SW480 (cell line): ENCODE results near the gene LSAMP.

Experiments
- DNase-seq: peaks from one replicate; pipeline ENCODE4 v3.0.0-alpha.2; 2016; ENCODE audit warnings: low spot score

Gene LSAMP

GRCh38 chr3:116429479-116430269 lies 15.6 kb downstream of the LSAMP start:
- no peak for DNase-seq

GRCh38 chr3:116426036-116426435 lies 19.3 kb downstream of the LSAMP start:
- DNase-seq = no peak

DNA sequence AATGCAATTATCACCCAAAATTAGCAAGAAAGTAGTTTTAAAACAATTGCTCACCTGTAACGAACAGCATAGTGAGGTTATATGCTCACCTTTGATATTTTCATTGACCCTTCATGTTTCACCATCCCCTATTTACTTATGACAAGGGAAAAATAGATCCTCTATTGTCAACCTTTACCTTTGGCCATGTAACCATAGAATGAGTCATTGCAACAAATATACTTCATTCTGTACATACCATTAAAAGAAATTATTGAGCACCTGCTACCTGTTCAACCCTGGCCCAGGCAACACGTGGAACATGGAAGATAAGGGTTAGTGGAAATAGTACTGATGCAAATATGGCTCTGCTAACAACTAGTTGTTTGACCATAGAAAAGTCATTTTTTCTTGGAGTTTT lies 20.2 kb downstream of the LSAMP start:
- no peak for DNase-seq

DNA sequence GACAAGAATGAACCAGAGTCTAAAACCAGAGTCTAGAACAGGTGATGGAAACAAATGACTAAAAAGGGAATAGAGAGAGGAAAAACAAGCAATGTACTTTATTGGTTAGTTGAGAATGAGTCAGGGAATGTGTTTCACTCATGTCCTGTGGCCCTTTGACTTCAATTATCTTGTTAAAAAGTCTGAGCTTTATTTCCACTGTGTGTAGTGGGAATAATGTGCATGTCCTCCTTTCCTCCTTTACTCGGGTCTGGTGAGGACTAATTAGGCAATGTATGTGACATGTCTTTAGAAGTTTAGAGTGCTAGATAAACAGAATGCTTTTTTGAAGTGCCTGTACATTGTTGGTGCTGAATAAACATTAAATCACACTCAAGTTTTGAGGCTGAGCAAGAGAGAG lies 21.3 kb downstream of the LSAMP start:
- DNase-seq = no peak

- no peak for DNase-seq
Measured at GRCh38 chr3:116423374-116423773, 21.9 kb downstream of the LSAMP start.

DNA sequence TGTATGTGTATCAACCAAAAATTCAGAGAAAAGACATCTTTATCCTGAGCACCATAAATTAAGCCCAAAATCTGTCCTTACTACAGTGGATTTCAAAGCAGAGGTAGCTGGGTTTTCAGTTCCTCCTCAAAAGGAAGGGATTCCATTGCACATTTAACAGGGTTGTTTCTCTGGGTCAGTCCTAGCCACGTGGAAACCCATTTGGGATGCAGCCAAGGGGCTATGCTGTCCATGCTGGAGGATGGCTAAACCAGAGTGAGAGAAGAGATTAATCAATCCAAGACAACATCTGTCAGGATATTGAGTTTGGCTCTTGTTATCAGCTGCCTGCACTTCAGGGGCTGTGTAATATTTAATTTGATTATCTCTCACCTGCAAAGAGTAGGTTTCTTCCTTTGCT lies 28.1 kb downstream of the LSAMP start:
- no peak for DNase-seq

DNA sequence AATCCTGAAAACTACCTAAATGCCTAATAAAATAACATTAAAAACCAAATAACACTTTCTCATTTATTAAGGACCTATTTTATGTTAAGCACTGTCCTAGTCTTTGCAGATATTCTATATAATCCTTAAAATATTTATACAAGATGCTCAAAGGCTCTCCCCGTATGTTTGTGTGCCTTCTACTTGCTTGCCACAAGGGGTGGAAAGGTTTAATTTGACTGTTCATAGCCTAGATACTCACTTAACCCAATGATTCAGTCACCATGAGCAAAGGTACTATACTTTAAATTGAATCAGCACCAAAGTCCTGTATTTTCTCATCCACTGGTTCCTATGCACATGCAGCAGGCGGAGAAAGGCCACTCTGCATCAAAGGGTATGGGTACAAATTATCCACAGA lies 32.0 kb downstream of the LSAMP start:
- no peak for DNase-seq

DNA sequence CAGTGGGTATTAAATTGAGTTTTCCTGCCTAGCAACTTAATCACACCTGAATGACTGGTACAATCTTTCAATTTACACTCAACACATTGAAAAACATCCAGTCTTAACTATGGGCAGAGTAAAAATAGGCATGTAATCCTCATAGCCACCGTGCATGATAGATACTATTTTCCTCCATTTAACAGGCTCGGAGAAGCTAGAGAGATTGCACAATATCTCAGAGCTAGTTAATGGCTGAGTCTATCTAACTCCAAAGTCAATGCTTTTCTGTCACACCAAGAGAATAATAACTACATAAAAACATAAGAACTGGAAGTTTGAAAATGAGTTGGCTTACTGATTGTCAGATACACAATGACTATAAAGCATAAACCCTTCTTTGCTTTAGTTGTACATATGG lies 36.8 kb downstream of the LSAMP start:
- no peak for DNase-seq

DNA sequence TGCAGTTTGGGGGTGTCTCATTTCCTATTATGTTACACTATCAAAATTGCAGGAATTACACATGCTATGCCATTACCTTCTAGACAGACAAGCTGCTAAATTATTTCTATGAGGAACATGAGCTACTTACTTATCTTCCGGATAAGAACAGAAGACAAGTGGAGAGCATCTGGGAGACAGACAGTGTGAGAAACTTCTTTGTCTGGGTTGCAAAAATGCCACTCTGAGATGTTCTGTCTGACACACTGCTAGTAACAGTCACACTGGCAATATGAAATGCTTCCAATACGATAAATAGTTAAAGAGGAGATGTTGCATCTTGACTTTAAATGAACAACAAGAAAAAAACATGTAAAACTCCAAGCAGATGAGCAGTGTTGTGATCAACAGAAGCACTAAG lies 40.1 kb downstream of the LSAMP start:
- no peak for DNase-seq

DNA sequence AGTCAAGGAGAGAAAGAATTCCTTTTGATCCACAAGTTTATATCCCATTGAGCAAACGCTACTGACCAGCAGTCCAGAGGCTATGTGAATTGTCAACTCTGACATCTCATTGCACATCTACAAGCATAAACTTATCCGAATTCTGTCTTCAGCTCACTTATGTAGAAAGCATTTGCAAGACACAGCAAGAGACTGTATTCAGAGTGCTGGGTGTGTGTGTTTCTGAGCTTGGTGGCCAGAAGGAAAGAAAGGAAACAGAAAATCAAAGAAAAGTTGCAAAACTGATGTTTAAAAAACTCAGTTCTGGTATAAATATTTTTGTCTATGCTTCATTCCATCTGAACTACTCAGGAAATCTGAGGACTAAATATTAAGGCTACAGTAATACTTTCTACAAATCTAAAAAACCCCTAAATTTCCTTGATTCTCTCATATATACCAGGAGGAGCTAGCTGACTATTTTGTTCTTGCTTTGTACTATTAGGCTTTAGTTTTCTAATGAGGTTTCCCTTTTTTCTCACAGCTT lies 45.5 kb downstream of the LSAMP start:
- DNase-seq = no peak

GRCh38 chr3:116394365-116394764 lies 50.9 kb downstream of the LSAMP start:
- no peak for DNase-seq

DNA sequence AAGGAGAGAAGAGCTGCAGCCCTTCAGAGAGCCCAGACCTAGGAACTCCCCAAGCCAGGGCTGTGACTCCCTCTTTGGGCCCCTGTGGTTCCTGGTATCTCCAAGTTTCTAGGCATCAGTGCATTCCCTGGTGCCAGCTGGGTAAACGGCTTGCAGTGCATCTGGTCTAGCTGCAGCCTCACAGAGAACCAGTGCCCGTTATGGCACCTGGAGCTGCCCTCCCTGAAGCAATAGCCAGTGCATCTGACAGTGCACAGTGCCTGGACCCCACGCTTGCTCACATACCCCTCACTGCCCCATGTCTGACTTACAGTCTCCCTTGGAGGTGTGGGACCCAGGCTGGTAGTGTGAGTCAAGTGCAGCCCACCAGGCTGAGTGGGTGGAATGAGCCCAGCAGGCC lies 52.1 kb downstream of the LSAMP start:
- DNase-seq = no peak

DNA sequence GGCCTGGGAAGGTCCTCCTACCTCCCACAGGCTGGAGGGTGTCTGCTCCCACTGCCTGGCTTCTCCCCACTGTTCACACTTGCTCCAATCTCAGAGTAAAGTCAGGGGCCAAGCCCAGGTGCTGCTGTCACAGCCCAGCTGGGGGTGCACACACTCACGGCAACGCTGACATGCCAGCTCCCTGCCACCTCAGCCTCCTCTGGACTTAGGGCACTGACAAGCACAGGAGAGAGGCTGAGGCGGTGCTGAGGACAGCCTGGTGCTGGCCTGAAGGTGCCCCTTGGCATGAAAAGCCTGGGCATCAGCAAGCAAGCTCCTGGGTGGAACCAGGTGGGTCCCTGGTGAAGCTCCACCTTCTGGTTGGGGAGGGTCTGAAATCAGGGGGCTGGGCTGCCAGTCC lies 53.0 kb downstream of the LSAMP start:
- DNase-seq = no peak

GRCh38 chr3:116391296-116392201 lies 53.7 kb downstream of the LSAMP start:
- DNase-seq = no peak

- no peak for DNase-seq
Measured at GRCh38 chr3:116390318-116390717, 55.0 kb downstream of the LSAMP start.

DNA sequence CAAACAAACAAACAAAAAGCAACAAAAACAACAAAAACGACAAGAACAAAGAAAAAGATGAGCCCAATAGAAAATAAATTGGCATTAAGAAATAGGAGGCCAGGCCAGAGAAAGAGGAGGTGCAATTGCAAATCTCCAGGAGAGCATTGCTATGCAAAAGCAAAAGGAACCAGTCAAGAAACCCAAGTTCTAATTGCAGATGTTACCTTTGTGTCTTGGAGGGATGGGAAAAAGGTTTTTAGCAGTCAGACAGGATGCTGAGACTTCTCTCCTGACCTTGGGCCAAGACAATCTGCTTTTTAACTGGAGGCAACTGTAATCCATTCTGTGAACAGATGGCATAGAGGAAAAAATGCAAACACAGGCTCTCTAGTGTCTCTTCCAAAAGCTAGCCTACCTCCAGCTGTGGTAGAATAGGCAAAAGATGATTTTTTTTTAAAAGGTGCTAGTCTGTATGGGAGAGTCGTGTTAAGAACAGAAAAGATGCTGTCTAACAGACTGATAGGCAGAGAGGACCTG lies 56.4 kb downstream of the LSAMP start:
- DNase-seq = no peak

DNA sequence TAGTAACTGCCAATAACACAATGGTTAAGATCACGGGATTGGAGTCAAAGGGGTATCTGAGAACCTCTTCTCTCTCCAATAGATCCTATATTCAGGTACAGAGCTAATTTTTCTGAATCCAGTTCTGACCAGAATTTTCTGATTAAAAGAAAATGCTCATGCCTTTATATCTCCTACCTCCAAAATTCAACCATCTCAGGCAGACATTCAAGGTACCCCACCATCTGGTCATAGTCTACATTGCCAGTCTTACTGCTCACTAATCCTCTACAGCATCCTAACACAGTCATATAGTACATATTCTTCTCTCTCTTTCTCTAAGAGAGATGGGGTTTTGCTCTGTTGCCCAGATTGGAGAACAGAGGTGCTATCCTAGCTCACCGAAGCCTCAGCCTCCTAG lies 59.1 kb downstream of the LSAMP start:
- no peak for DNase-seq

DNA sequence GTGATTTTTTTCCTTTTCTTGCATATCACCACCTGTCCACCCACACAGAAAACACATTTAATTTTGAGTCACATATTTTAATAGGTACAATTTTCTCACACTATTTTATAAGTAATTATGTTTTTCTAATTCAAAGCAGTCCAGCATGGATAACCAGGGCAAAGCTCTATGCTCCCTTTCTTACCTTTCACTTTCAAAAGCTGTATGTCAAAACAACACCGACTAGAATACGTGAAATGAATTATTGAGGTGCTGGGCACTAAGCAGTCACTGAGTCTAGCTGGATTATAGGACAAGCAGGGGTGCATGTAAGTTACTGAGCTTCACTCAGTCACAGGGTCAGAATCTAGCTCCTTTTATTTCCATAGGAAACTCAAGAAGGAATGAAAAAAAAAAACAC lies 60.6 kb downstream of the LSAMP start:
- no peak for DNase-seq

DNA sequence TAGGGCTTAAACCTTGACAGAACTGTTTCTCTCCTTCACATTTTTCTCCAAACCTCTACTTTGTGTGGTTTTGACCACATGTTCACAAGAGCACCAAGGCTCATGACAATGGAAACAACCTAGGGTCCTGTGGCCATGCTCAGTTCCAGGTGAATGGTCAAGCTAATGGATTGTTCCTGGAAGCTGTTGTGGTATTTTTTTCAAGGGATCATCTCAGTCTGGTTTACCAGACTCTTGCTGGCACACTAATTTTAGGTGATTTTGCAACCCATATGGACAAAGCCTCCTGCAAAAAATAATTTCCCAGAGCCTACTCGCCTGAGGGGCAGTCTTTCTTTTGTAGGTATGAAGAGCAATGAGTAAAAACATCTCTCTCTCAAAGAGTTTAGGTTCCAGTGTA lies 67.2 kb downstream of the LSAMP start:
- no peak for DNase-seq

- no peak for DNase-seq
Measured at GRCh38 chr3:116374901-116375300, 70.4 kb downstream of the LSAMP start.

- no peak for DNase-seq
Measured at GRCh38 chr3:116367761-116368395, 77.4 kb downstream of the LSAMP start.

DNA sequence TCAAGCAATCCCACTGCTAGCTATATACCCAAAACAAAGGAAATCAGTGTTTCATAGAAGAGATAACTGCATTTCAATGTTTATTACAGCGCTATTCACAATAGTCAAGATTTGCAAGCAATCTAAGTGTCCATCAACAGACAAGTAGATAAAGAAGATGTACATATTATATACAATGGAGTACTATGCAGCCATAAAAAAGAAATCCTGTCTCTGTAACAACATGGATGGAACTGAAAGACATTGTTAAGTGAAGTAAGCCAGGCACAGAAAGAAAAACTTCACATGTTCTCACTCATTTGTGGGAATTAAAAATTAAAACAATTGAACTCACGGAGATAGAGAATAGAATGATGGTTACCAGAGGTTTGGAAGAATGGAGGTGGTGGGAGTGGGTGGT lies 89.2 kb downstream of the LSAMP start:
- no peak for DNase-seq
